ENCODE results near the gene LTBP3.

GRCh38 chr11:65498727-65498976, 59.5 kb downstream of the LTBP3 start:
- no peak for TF ChIP-seq CUX1 (CRISPR knock-in tag; IDR thresholded peaks at IDR 0.05)
- TF ChIP-seq SMAD3 (CRISPR knock-in tag; conservative IDR thresholded peaks at IDR 0.05): no peak
- no peak for TF ChIP-seq EP300 (IDR thresholded peaks at IDR 0.05; ENCODE audit: low read length)
- TF ChIP-seq EGR1 (conservative IDR thresholded peaks at IDR 0.05): no peak
- TF ChIP-seq IRF2 (CRISPR knock-in tag; IDR thresholded peaks at IDR 0.05): no peak
- TF ChIP-seq TAF1 (IDR thresholded peaks at IDR 0.05; ENCODE audit: control insufficient read depth, extremely low read depth, insufficient read depth, low read length, severe bottlenecking): no peak
